SU-DHL-6 (cell line): ENCODE data around the gene SCAPER.

Source experiments
- H2AFZ ChIP-seq: fragments of 200-600 bp; sonication (generic); 2 replicates; pipeline ENCODE4 v1.6.1; 2014; ENCODE audit warnings: low read depth, mild to moderate bottlenecking, moderate library complexity, mixed read lengths, antibody characterized with exemption, low read length; ENCODE audit not compliant: severe bottlenecking
- H3F3A ChIP-seq: fragments of 200-600 bp; shearing (Covaris generic); 2 replicates; pipeline ENCODE4 v1.6.0; 2016; ENCODE audit warnings: antibody characterized with exemption, mild to moderate bottlenecking; ENCODE audit not compliant: insufficient read depth
- H3K27ac ChIP-seq: fragments of 200-600 bp; sonication (generic); 2 replicates; pipeline ENCODE4 v1.5.1; 2016; ENCODE audit warnings: low read depth, mild to moderate bottlenecking, low read length, moderate library complexity, mixed read lengths
- H3K27me3 ChIP-seq: fragments of 200-600 bp; sonication (generic), shearing (Covaris generic); 2 replicates; pipeline ENCODE4 v1.6.0; 2014; ENCODE audit warnings: mild to moderate bottlenecking, low read length
- H3K36me3 ChIP-seq: fragments of 200-600 bp; sonication (generic); 2 replicates; pipeline ENCODE4 v1.6.1; 2014; ENCODE audit warnings: mild to moderate bottlenecking, low read length, mixed read lengths
- H3K4me2 ChIP-seq: fragments of 300-600, 200-600 bp; shearing (Covaris generic), sonication (generic); 2 replicates; pipeline ENCODE4 v1.6.0; 2014; ENCODE audit warnings: low read length, low read depth, mild to moderate bottlenecking; ENCODE audit not compliant: poor library complexity, severe bottlenecking
- H3K4me3 ChIP-seq: fragments of 200-600 bp; sonication (generic); 2 replicates; pipeline ENCODE4 v1.5.1; 2014; ENCODE audit warnings: antibody characterized with exemption, low read length, mild to moderate bottlenecking, mixed read lengths; ENCODE audit not compliant: insufficient read depth, poor library complexity, severe bottlenecking
- H3K79me2 ChIP-seq: fragments of 200-600 bp; sonication (generic); 2 replicates; pipeline ENCODE4 v1.6.1; 2014; ENCODE audit warnings: mild to moderate bottlenecking, low read length, moderate library complexity; ENCODE audit not compliant: insufficient read depth
- H3K9ac ChIP-seq: fragments of 200-600 bp; sonication (generic); 2 replicates; pipeline ENCODE4 v1.7.0; 2014; ENCODE audit warnings: mild to moderate bottlenecking, low read length
- H3K9me2 ChIP-seq: fragments of 200-600 bp; sonication (generic); replicated peaks from 2 replicates; pipeline ENCODE4 v1.6.1; 2014; ENCODE audit warnings: low read length; ENCODE audit not compliant: insufficient read depth
- H3K9me3 ChIP-seq: fragments of 200-600 bp; sonication (generic); 2 replicates; pipeline ENCODE4 v1.6.1; 2014; ENCODE audit warnings: low read length, mixed read lengths; ENCODE audit not compliant: insufficient read depth
- H4K20me1 ChIP-seq: fragments of 200-600 bp; sonication (generic); 2 replicates; pipeline ENCODE4 v1.6.1; 2014; ENCODE audit warnings: low read depth, mild to moderate bottlenecking, antibody characterized with exemption, low read length, moderate library complexity, mixed read lengths
- EZH2phosphoT487 ChIP-seq: fragments of 200-600 bp; sonication (generic), shearing (Covaris generic); conservative IDR thresholded peaks from 2 replicates; pipeline ENCODE4 v1.6.1; 2018; ENCODE audit warnings: mild to moderate bottlenecking, antibody characterized with exemption, low read length, moderate library complexity, mixed read lengths
- TF ChIP-seq, protein P1 (sequence below): fragments of 200-600 bp; sonication (generic); IDR thresholded peaks from one replicate; pipeline ENCODE4 v1.5.1; 2017; ENCODE audit warnings: antibody characterized with exemption, mild to moderate bottlenecking, low read length, moderate library complexity; ENCODE audit not compliant: insufficient read depth, poor library complexity, severe bottlenecking

Gene SCAPER

DNA sequence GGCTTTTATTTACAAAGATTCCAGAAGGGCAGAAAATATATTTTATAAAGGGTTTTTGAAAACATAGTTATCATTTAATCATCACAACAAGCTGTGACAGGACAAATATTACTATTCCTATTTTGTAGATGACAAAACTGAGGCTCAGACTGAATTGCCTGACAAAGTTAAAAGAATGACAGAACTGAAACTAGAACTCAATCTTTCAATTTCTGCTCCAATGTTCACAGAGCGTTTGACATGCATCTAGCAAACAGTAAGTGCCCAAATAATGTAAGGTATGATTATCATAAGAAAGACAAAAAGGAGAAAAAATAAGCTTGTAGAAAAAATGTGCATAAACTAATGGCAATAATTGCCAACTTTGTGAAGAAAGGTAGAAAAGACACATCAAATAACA, 61.9 kb downstream of the SCAPER start:
- H3K4me2 ChIP-seq, result no peak overlapping the region
- H3K79me2 ChIP-seq, result no peaks in the 10 kb centered on the region
- no peaks in the 10 kb centered on the region for H3K27me3 ChIP-seq
- H3F3A ChIP-seq, result no peaks in the 10 kb centered on the region
- no peak overlapping the region for H3K27ac ChIP-seq
- no peak overlapping the region for H3K9ac ChIP-seq
- H3K9me2 ChIP-seq, result no peaks in the 10 kb centered on the region
- no peaks in the 10 kb centered on the region for H3K9me3 ChIP-seq
- H4K20me1 ChIP-seq, result no peaks in the 10 kb centered on the region
- no peaks in the 10 kb centered on the region for H3K36me3 ChIP-seq
- no peak overlapping the region for H2AFZ ChIP-seq
- no peak for TF ChIP-seq EZH2phosphoT487
- TF ChIP-seq, protein P1, sequence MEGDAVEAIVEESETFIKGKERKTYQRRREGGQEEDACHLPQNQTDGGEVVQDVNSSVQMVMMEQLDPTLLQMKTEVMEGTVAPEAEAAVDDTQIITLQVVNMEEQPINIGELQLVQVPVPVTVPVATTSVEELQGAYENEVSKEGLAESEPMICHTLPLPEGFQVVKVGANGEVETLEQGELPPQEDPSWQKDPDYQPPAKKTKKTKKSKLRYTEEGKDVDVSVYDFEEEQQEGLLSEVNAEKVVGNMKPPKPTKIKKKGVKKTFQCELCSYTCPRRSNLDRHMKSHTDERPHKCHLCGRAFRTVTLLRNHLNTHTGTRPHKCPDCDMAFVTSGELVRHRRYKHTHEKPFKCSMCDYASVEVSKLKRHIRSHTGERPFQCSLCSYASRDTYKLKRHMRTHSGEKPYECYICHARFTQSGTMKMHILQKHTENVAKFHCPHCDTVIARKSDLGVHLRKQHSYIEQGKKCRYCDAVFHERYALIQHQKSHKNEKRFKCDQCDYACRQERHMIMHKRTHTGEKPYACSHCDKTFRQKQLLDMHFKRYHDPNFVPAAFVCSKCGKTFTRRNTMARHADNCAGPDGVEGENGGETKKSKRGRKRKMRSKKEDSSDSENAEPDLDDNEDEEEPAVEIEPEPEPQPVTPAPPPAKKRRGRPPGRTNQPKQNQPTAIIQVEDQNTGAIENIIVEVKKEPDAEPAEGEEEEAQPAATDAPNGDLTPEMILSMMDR, result no peak
- no peak overlapping the region for H3K4me3 ChIP-seq

- no peaks in the 10 kb centered on the region for H3K79me2 ChIP-seq
- TF ChIP-seq, protein P1, result peak; percentile 23
- TF ChIP-seq EZH2phosphoT487, result no peak
- H3K9me3 ChIP-seq, result no peaks in the 10 kb centered on the region
- no peaks in the 10 kb centered on the region for H3F3A ChIP-seq
- H3K27ac ChIP-seq, result no peak overlapping the region
- no peak overlapping the region for H3K9ac ChIP-seq
- no peaks in the 10 kb centered on the region for H3K36me3 ChIP-seq
- no peak overlapping the region for H2AFZ ChIP-seq
- no peak overlapping the region for H3K4me3 ChIP-seq
- H3K27me3 ChIP-seq, result no peaks in the 10 kb centered on the region
- no peak overlapping the region for H3K4me2 ChIP-seq
- H3K9me2 ChIP-seq, result no peaks in the 10 kb centered on the region
- no peaks in the 10 kb centered on the region for H4K20me1 ChIP-seq
Measured at GRCh38 chr15:76840830-76841460, 64.2 kb downstream of the SCAPER start.

DNA sequence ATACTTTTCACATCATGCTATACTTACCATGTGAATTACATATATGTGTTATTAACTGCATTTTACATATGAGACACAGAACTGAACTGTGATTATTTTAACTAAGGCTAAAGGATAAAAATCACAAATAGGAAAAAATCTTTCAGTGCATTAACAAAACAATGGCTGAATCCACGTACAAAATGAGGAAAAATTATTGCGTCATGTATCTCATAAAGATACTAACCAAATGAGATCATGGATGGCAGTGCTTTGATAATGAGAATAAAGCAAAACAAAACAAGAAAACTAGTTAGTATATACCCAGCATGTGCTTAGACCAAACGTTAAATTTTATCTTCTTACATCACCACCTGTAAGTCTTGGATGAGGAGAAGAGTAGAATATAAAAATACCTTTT, 66.0 kb downstream of the SCAPER start:
- no peak overlapping the region for H3K9ac ChIP-seq
- H3K79me2 ChIP-seq, result no peaks in the 10 kb centered on the region
- H3K4me2 ChIP-seq, result no peak overlapping the region
- H3K36me3 ChIP-seq, result no peaks in the 10 kb centered on the region
- H3F3A ChIP-seq, result no peaks in the 10 kb centered on the region
- H3K27me3 ChIP-seq, result no peaks in the 10 kb centered on the region
- H4K20me1 ChIP-seq, result no peaks in the 10 kb centered on the region
- H3K9me2 ChIP-seq, result no peaks in the 10 kb centered on the region
- no peak overlapping the region for H2AFZ ChIP-seq
- no peak overlapping the region for H3K27ac ChIP-seq
- TF ChIP-seq, protein P1, result no peak
- no peak for TF ChIP-seq EZH2phosphoT487
- no peaks in the 10 kb centered on the region for H3K9me3 ChIP-seq
- H3K4me3 ChIP-seq, result no peak overlapping the region
